PC-3 (cell line): ENCODE results near the gene NFE2. TPM values are rescaled to one million over a fixed set of nuclear protein-coding genes. Genes with fewer than 3 reads are reported as not detected.

Experiments
- ATAC-seq: fragments of 200-7000 bp; cut with Tn5 transposase; 2 replicates; pipeline ENCODE4 v1.9.1; 2020; ENCODE audit warnings: mild to moderate bottlenecking, moderate library complexity
- BruUV-seq: library from RNA; stranded (reverse); fragments of 400-500 nt; replicated peaks from 2 replicates; lab custom pipeline; 2021; lab: Mats Ljungman, UMichigan
- CTCF ChIA-PET: fragments of 300-600 bp; sonication (Branson Sonifier 250); formaldehyde crosslinking; loops from one replicate; lab custom pipeline; 2022; ENCODE audit warnings: antibody characterized with exemption; lab: Charles Lee
- POLR2A ChIA-PET: fragments of 300-600 bp; sonication (Branson Sonifier 250); formaldehyde crosslinking; loops from one replicate; lab custom pipeline; 2022; ENCODE audit warnings: antibody characterized with exemption; ENCODE audit not compliant: unreplicated experiment; lab: Charles Lee
- DNase-seq: peaks from one replicate; pipeline ENCODE4 v3.0.0-alpha.2; 2015
- H2AFZ ChIP-seq: fragments of 300-600 bp; sonication (generic); 2 replicates; pipeline ENCODE4 v1.6.0; 2016; ENCODE audit warnings: antibody characterized with exemption, low read length
- H3F3A ChIP-seq: fragments of 300-600 bp; sonication (generic); one replicate; pipeline ENCODE4 v1.6.0; 2017; ENCODE audit warnings: antibody characterized with exemption, low read length, control low read depth, mild to moderate bottlenecking; ENCODE audit not compliant: unreplicated experiment
- H3K27ac ChIP-seq: fragments of 300-600 bp; sonication (generic); 2 replicates; pipeline ENCODE4 v1.5.1; 2016; ENCODE audit warnings: mild to moderate bottlenecking, low read length
- H3K27me3 ChIP-seq: fragments of 300-600 bp; sonication (generic); 2 replicates; pipeline ENCODE4 v1.6.1; 2016; ENCODE audit warnings: low read length, mixed read lengths
- H3K36me3 ChIP-seq: fragments of 300-600 bp; sonication (generic); 2 replicates; pipeline ENCODE4 v1.6.1; 2016; ENCODE audit warnings: low read depth, mixed run types, low read length, mixed read lengths
- H3K4me1 ChIP-seq: fragments of 300-600 bp; sonication (generic); 2 replicates; pipeline ENCODE4 v1.5.1; 2016; ENCODE audit warnings: low read length; ENCODE audit not compliant: insufficient read depth
- H3K4me2 ChIP-seq: fragments of 300-600 bp; sonication (generic); 2 replicates; pipeline ENCODE4 v1.6.0; 2016; ENCODE audit warnings: low read length
- H3K4me3 ChIP-seq: fragments of 300-600 bp; sonication (generic); 2 replicates; pipeline ENCODE4 v1.5.1; 2016; ENCODE audit warnings: mild to moderate bottlenecking, low read length, mixed read lengths
- H3K79me2 ChIP-seq: fragments of 300-600 bp; sonication (generic); 2 replicates; pipeline ENCODE4 v1.6.1; 2017; ENCODE audit warnings: low read length, mixed read lengths
- H3K9ac ChIP-seq: fragments of 300-600 bp; sonication (generic); 2 replicates; pipeline ENCODE4 v1.6.0; 2016; ENCODE audit warnings: mild to moderate bottlenecking, low read length
- H3K9me2 ChIP-seq: fragments of 300-600 bp; sonication (generic); replicated peaks from 2 replicates; pipeline ENCODE4 v1.6.1; 2016; ENCODE audit warnings: mixed run types, low read length, mixed read lengths
- H3K9me3 ChIP-seq: fragments of 300-600 bp; sonication (generic); 2 replicates; pipeline ENCODE4 v1.6.1; 2016; ENCODE audit warnings: low read length, mixed read lengths
- H4K20me1 ChIP-seq: fragments of 300-600 bp; sonication (generic); 2 replicates; pipeline ENCODE4 v1.6.1; 2016; ENCODE audit warnings: low read length, mixed read lengths
- CTCF ChIP-seq: fragments of 300-600 bp; sonication (generic); conservative IDR thresholded peaks from 2 replicates; pipeline ENCODE4 v1.5.1; 2017; ENCODE audit warnings: antibody characterized with exemption, low read depth, mild to moderate bottlenecking, low read length
- EZH2 ChIP-seq: fragments of 300-600 bp; sonication (generic); IDR thresholded peaks from one replicate; pipeline ENCODE4 v1.6.1; 2017; ENCODE audit warnings: antibody characterized with exemption, mild to moderate bottlenecking, low read length; ENCODE audit not compliant: unreplicated experiment
- EZH2phosphoT487 ChIP-seq: fragments of 300-600 bp; sonication (generic); IDR thresholded peaks from 2 replicates; pipeline ENCODE4 v1.6.1; 2018; ENCODE audit warnings: mild to moderate bottlenecking, antibody characterized with exemption, low read length, borderline replicate concordance
- intact Hi-C: fragments of 100-400 bp; cut with micrococcal nuclease; formaldehyde crosslinking; loops from 2 replicates; pipeline ENCODE4 v1.9.0; 2023
- total RNA-seq: library from RNA; depleted of rRNA; stranded (reverse); fragments of >200 nt; gene quantifications from 2 replicates; pipeline ENCODE4 v1.2.3, GENCODE V29; 2014

Gene NFE2
- total RNA-seq, 1 experiment from 2014 or later: 0.26 TPM

- Histone ChIP-seq H3K9me2 (no peaks in the 10 kb centered on the region), H3K4me1 (no peaks in the 10 kb centered on the region), H3F3A (no peaks in the 10 kb centered on the region), H3K36me3 (no peaks in the 10 kb centered on the region), H2AFZ (no peak overlapping the region), H3K9me3 (no peaks in the 10 kb centered on the region), H3K27me3 (no peaks in the 10 kb centered on the region), H3K27ac (no peak overlapping the region), H3K9ac (no peak overlapping the region), H4K20me1 (no peaks in the 10 kb centered on the region), H3K4me3 (no peak overlapping the region), H3K79me2 (no peaks in the 10 kb centered on the region), H3K4me2 (no peak overlapping the region)
- intact Hi-C loops: no loop called here
- no peak for DNase-seq
- POLR2A ChIA-PET: no interaction called here
- CTCF ChIA-PET: interaction anchor here (0.7 kb wide), 1 partner anchor 15 kb away, joined by 9 read pairs; no protein-coding TSS in a partner anchor
- no TSS peak for BruUV-seq
- no peak for ATAC-seq
- no peak for TF ChIP-seq CTCF
- no peak for TF ChIP-seq EZH2phosphoT487
- TF ChIP-seq EZH2: no peak
These were observed 10.2 kb upstream of the NFE2 start for GRCh38 chr12:54311051-54311450.

- DNase-seq (peak; percentile 50), ATAC-seq (peak; percentile 35; the same call in 1 of the 2 replicates)
- Histone ChIP-seq H4K20me1 (no peaks in the 10 kb centered on the region), H3K9me3 (no peaks in the 10 kb centered on the region), H3K79me2 (no peaks in the 10 kb centered on the region), H3K4me1 (peaks cover 4% of the 10 kb centered on the region; the same call in 1 of the 2 replicates), H3F3A (no peaks in the 10 kb centered on the region), H3K9ac (no peak overlapping the region), H3K27ac (no peak overlapping the region), H3K4me2 (no peak overlapping the region), H3K27me3 (no peaks in the 10 kb centered on the region), H2AFZ (no peak overlapping the region), H3K9me2 (no peaks in the 10 kb centered on the region), H3K36me3 (no peaks in the 10 kb centered on the region), H3K4me3 (no peak overlapping the region)
- intact Hi-C loops: no loop called here
- TF ChIP-seq EZH2phosphoT487 (no peak), CTCF (no peak), EZH2 (no peak)
- CTCF ChIA-PET: interaction anchor here (0.6 kb wide), 1 partner anchor 18 kb away, joined by 16 read pairs; the partner anchor contains the start of gene COPZ1
- POLR2A ChIA-PET: interaction anchor here (0.6 kb wide), 1 partner anchor 12 kb away, joined by 4 read pairs; no protein-coding TSS in a partner anchor
- no TSS peak for BruUV-seq
These were observed 6.3 kb upstream of the NFE2 start for GRCh38 chr12:54306925-54307741.
